HuH-7.5 (cell line): ENCODE measurements around the gene MX2.

Experiments
- DNase-seq: peaks from one replicate; pipeline ENCODE4 v3.0.0; 2011; ENCODE audit warnings: low spot score

Gene MX2

DNA sequence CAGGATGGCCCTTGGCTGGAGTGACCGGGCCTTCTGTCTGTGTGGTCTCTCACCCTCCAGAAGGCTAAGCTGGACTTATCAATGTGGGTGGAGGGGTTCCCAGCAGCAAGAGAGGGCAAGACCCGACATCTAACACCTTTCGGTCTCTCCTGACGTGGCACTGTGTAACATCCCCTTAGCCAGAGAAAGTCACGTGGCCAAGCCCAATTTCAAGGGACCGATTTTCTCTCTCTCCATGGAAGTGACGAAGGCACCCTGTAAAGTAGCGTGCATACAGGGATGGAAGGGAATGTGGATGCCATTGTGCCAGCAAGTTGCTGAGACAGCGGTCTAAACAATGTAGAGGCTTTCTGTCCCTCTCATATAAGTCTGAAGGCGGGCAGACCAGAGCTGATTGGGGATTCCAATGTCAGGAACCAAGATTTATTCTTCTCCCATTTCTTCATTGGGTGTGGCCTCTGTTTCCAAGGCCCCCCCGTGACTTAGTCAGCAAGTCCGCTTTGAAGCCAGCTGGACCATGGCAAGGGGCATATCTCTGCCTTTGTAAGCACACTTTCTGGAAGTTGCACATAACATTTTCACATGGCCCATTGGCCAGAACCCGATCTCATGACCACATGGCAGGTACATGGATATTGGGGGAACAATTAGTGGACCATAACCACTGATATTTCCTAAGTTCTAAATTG, 76.7 kb downstream of the MX2 start:
- no peak for DNase-seq

- no peak for DNase-seq
Measured at GRCh38 chr21:41439248-41439647, 77.4 kb downstream of the MX2 start.

DNA sequence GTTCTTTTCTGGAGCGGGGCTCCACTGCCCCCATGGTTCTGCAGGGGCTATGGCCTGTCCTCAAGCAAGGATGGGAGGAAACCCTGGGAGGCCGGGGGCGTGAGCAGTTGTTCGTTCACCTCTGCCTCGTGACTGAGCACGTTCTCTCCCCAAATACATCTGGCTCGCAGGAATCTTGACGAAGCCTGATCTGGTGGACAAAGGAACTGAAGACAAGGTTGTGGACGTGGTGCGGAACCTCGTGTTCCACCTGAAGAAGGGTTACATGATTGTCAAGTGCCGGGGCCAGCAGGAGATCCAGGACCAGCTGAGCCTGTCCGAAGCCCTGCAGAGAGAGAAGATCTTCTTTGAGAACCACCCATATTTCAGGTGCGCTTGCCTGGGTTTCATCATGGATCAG, 79.7 kb downstream of the MX2 start:
- DNase-seq: no peak

DNA sequence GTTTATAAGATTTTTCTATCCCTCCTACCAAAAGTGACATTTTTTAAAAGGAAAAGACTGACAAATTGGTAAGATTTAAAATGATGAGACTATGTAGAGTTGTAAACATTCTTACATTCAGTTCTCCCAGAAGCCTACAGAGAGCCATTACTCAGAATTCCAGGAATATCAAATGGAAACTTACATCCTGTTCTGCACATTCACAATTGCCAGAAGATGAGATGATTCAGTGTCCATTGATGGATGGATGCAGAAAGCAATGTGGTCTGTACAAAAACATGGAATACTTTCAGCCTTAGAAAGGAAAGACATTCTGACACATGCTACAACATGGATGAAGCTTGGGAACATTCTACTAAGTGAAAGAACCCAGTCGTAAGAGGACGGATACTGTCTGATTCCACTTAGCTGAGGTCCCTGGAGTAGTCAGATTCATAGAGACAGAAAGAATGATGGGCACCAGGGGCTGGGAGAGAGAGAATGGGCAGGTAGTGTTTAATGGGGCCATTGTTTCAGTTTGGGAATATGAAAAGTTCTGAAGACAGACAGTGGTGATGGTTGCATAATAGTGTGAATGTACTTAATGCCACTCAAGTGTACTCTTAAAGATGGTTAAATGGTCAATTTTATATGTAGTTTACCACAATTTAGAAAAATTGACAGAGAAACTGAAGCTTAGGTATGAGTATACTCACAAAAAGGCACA, 80.8 kb downstream of the MX2 start:
- no peak for DNase-seq

DNA sequence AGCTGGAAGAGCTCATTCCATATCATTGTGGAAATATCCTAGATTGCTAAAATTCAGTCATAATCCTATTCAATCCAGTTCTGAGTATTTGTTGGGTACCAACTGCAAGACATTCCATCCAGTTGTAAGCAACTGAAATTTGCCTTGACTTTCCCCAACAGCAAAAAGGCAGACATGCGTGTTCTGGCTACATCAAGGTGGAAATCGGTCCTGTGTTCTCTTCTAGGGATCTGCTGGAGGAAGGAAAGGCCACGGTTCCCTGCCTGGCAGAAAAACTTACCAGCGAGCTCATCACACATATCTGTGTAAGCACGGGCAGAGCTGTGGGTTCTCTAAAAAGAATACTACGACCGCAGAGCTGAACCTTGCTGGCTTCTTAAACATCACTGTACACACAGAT, 81.7 kb downstream of the MX2 start:
- no peak for DNase-seq

- no peak for DNase-seq
Measured at GRCh38 chr21:41444703-41445464, 83.1 kb downstream of the MX2 start.

DNA sequence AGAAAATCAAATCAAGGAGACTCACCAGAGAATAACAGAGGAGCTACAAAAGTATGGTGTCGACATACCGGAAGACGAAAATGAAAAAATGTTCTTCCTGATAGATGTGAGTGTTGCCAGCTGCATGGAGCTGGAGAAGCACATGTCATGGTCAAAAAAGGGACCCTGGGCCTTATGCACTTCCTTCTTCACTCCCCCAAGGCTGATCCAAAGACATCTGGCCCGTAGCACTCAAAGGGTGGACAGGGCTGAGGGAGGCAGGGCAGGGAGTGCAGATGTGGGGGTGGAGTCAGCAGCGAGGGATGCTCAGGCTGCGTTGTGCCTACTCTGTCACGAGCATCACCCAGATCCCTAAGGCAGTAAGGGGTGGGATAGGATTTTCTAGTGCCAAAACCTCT, 83.6 kb downstream of the MX2 start:
- no peak for DNase-seq

GRCh38 chr21:41446586-41446985, 84.8 kb downstream of the MX2 start:
- no peak for DNase-seq

DNA sequence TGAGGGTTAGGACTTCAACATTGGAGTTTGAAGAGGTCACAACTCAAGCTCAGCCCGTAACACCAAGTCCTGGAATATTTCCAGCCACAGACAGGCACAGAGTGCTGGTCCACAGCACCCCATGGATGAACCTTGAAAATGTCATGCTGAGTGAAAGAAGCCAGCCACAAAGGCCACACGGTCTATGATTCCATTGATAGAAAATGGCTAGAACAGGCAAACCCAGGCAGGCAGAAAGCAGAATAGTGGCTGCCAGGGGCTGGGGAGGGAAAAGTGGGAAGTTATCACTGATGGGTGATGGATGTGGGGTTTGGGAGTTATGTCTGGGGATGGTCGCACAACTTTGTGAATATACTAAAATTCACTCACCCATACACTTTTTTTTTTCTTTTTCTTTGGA, 85.5 kb downstream of the MX2 start:
- DNase-seq: no peak

- no peak for DNase-seq
Measured at GRCh38 chr21:41449613-41450012, 87.8 kb downstream of the MX2 start.

- DNase-seq: no peak
Measured at GRCh38 chr21:41451753-41452676, 90.2 kb downstream of the MX2 start.

- DNase-seq: no peak
Measured at GRCh38 chr21:41453198-41453597, 91.4 kb downstream of the MX2 start.

DNA sequence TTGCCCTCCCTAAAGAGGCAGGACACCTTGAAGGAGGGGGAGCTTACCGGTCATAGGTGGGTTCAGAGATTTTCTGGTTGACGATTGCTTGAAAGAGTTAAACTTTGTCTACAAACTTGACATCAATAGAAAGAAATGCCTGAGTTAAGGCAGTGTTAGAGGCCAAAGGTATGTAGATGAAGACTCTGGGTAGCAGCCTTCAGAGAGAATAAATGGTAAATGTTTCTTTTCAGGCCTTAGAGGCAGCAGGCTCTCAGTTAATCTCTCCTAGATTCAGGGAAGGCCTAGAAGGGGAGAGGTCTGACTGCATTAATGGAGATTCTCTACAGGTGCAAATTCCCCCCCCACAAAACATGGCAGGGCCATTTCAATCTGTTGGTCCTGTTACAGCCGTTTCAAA, 91.9 kb downstream of the MX2 start:
- no peak for DNase-seq

DNA sequence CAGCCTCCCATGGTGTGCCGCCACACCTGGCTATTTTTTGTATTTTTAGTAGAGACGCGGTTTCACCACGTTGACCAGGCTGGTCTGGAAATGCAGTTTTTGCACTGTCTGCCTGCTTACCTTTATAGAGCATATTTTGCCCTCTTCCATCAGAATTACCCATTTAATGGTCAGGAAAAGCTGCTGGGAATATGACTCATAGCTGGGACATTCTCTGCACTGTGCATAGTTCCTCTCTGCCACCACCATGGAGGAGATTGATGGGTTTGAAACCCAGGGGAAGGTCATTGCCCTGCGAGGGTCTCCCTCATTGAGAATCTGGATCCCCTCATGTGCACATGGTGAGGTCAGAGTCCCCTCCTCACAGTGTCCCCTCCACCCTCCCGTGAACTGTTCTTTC, 96.3 kb downstream of the MX2 start:
- DNase-seq: no peak

DNA sequence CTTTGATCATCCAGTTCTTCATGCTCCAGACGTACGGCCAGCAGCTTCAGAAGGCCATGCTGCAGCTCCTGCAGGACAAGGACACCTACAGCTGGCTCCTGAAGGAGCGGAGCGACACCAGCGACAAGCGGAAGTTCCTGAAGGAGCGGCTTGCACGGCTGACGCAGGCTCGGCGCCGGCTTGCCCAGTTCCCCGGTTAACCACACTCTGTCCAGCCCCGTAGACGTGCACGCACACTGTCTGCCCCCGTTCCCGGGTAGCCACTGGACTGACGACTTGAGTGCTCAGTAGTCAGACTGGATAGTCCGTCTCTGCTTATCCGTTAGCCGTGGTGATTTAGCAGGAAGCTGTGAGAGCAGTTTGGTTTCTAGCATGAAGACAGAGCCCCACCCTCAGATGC, 96.7 kb downstream of the MX2 start:
- DNase-seq: no peak
